ENCODE data around the gene VOPP1. TPM values are rescaled to one million over a fixed set of nuclear protein-coding genes. Genes with fewer than 3 reads are reported as not detected.

VOPP1 gene
- total RNA-seq, 1 experiment from 2014 or later: 21.6 TPM

DNA sequence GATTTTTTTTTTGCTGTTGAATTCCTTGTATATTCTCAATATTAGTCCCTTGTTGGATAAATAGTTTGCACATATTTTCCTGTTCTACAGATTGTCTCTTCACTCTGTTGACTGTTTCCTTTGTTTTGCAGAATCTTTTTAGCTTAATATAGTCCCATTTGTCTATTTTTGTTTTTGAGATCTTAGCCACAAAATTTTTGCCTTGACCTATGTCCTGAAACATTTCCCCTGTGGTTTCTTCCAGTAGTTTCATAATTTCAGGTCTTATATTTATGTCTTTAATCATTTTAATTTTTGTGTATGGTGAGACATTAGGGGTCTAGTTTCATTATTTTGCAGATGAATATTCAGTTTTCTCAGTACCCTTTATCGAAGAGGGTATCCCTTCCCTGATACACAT lies 114.5 kb downstream of the VOPP1 start:
- no peaks in the 10 kb centered on the region for H3K27me3 ChIP-seq (ENCODE audit: low read length)
- no peaks in the 10 kb centered on the region for H3K4me1 ChIP-seq (ENCODE audit: low read length)
- no peaks in the 10 kb centered on the region for H3K79me2 ChIP-seq (ENCODE audit: low read length)
- H3K36me3 ChIP-seq (ENCODE audit: insufficient read depth, low read length): no peaks in the 10 kb centered on the region
- H3K4me2 ChIP-seq (ENCODE audit: low read depth, low read length, poor library complexity, severe bottlenecking): no peak overlapping the region
- no peak for DNase-seq
- no peaks in the 10 kb centered on the region for H3K9me2 ChIP-seq (replicated peaks; ENCODE audit: insufficient read depth, low read length)
- H3K4me3 ChIP-seq (ENCODE audit: low read length): no peak overlapping the region
- 0 out of 2 replicates have a peak, but pooled peaks cover 6% of the 10 kb centered on the region for H4K20me1 ChIP-seq (ENCODE audit: insufficient read depth, low read depth, low read length)
- H2AFZ ChIP-seq (ENCODE audit: low read length): no peak overlapping the region
- H3K27ac ChIP-seq (ENCODE audit: low read length): no peak overlapping the region
- no peak overlapping the region for H3K9ac ChIP-seq (ENCODE audit: low read length)
- no peaks in the 10 kb centered on the region for H3K9me3 ChIP-seq (ENCODE audit: low read length)

DNA sequence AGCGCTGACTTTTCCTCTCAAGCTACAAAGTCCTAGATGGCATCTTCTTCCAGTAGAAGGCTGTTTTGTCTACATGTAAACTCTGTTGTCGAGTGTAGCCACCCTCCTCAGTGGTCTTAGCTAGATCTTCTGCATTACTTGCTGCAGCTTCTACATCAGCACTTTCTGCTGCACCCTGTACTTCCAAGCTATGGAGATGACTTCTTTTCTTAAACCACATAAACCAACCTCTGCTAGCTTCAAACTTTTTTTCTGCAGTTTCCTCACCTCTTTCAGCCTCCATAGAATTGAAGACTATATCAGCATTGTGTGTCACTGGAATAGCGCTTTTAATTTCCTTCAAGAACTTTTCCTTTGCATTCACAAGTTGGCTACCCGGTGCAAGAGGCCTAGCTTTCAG lies 119.3 kb downstream of the VOPP1 start:
- Histone ChIP-seq H3K27me3 (ENCODE audit: low read length) (no peaks in the 10 kb centered on the region), H3K4me2 (ENCODE audit: low read depth, low read length, poor library complexity, severe bottlenecking) (no peak overlapping the region), H3K4me1 (ENCODE audit: low read length) (no peaks in the 10 kb centered on the region), H3K9ac (ENCODE audit: low read length) (no peak overlapping the region), H4K20me1 (ENCODE audit: insufficient read depth, low read depth, low read length) (0 out of 2 replicates have a peak, but pooled peaks cover 6% of the 10 kb centered on the region), H3K9me3 (ENCODE audit: low read length) (no peaks in the 10 kb centered on the region), H3K79me2 (ENCODE audit: low read length) (no peaks in the 10 kb centered on the region), H2AFZ (ENCODE audit: low read length) (no peak overlapping the region), H3K27ac (ENCODE audit: low read length) (no peak overlapping the region), H3K4me3 (ENCODE audit: low read length) (no peak overlapping the region), H3K9me2 (replicated peaks; ENCODE audit: insufficient read depth, low read length) (no peaks in the 10 kb centered on the region), H3K36me3 (ENCODE audit: insufficient read depth, low read length) (no peaks in the 10 kb centered on the region)
- no peak for DNase-seq

DNA sequence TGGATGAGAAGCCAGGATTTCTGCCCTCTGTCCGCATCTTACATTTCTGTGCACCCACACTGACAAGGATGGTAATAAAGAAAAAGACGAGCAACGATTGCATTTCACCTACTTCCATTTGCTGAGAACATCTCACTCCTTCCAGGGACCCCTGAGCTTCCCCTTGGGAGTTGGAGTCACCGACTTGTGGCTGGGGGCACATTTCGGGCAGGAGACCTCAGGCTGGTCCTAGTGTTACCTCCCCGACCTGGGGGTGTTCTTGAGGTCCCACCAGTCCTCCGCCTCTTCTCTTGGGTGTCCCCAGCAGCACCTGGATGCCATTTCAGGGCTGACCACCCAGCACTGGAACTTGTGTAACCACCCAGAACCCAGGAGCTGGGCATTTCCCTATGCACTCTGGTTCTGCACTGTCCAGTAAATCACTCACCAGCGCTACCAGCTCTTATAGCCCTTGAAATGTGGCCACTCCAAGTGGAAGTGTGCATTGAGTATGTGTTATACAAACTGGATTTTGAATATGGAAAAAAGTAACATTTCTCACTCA lies 122.2 kb downstream of the VOPP1 start:
- no peak overlapping the region for H3K9ac ChIP-seq (ENCODE audit: low read length)
- no peak overlapping the region for H3K4me2 ChIP-seq (ENCODE audit: low read depth, low read length, poor library complexity, severe bottlenecking)
- no peaks in the 10 kb centered on the region for H3K27me3 ChIP-seq (ENCODE audit: low read length)
- no peaks in the 10 kb centered on the region for H3K4me1 ChIP-seq (ENCODE audit: low read length)
- no peak overlapping the region for H2AFZ ChIP-seq (ENCODE audit: low read length)
- H3K27ac ChIP-seq (ENCODE audit: low read length): no peak overlapping the region
- DNase-seq: no peak
- no peaks in the 10 kb centered on the region for H3K79me2 ChIP-seq (ENCODE audit: low read length)
- no peaks in the 10 kb centered on the region for H3K9me3 ChIP-seq (ENCODE audit: low read length)
- no peaks in the 10 kb centered on the region for H3K9me2 ChIP-seq (replicated peaks; ENCODE audit: insufficient read depth, low read length)
- H4K20me1 ChIP-seq (ENCODE audit: insufficient read depth, low read depth, low read length): 0 out of 2 replicates have a peak, but pooled peaks cover 6% of the 10 kb centered on the region
- H3K4me3 ChIP-seq (ENCODE audit: low read length): no peak overlapping the region
- no peaks in the 10 kb centered on the region for H3K36me3 ChIP-seq (ENCODE audit: insufficient read depth, low read length)

GRCh38 chr7:55449205-55449991 lies 122.9 kb downstream of the VOPP1 start:
- Histone ChIP-seq H3K9me2 (replicated peaks; ENCODE audit: insufficient read depth, low read length) (no peaks in the 10 kb centered on the region), H3K4me3 (ENCODE audit: low read length) (no peak overlapping the region), H3K27me3 (ENCODE audit: low read length) (no peaks in the 10 kb centered on the region), H2AFZ (ENCODE audit: low read length) (no peak overlapping the region), H3K27ac (ENCODE audit: low read length) (no peak overlapping the region), H3K36me3 (ENCODE audit: insufficient read depth, low read length) (no peaks in the 10 kb centered on the region), H3K4me2 (ENCODE audit: low read depth, low read length, poor library complexity, severe bottlenecking) (no peak overlapping the region), H4K20me1 (ENCODE audit: insufficient read depth, low read depth, low read length) (0 out of 2 replicates have a peak, but pooled peaks cover 6% of the 10 kb centered on the region), H3K9me3 (ENCODE audit: low read length) (no peaks in the 10 kb centered on the region), H3K4me1 (ENCODE audit: low read length) (no peaks in the 10 kb centered on the region), H3K9ac (ENCODE audit: low read length) (no peak overlapping the region), H3K79me2 (ENCODE audit: low read length) (no peaks in the 10 kb centered on the region)
- DNase-seq: no peak

DNA sequence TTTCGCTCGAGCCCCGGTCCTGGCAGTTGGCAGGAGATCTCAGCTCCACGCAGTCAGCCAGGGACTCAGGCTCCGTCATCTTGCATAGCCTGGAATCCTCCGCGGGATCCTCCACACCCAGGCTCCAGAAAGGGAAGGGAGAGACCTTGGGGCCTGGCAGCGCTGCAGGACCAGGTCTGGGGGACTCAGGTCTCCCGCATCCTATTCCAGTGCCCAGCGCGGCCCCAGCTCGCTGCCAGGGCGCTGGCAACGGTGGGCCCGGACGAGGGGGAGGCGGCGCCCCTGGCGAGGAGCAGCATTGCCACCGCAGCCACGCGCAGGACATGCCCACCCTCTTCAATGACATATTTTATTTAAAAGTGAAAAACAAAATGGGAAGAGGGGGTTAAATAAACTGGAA lies 123.8 kb downstream of the VOPP1 start:
- Histone ChIP-seq H3K36me3 (ENCODE audit: insufficient read depth, low read length) (no peaks in the 10 kb centered on the region), H3K4me3 (ENCODE audit: low read length) (no peak overlapping the region), H3K4me1 (ENCODE audit: low read length) (no peaks in the 10 kb centered on the region), H3K9me3 (ENCODE audit: low read length) (no peaks in the 10 kb centered on the region), H3K79me2 (ENCODE audit: low read length) (no peaks in the 10 kb centered on the region), H2AFZ (ENCODE audit: low read length) (no peak overlapping the region), H3K27ac (ENCODE audit: low read length) (no peak overlapping the region), H4K20me1 (ENCODE audit: insufficient read depth, low read depth, low read length) (0 out of 2 replicates have a peak, but pooled peaks cover 6% of the 10 kb centered on the region), H3K9ac (ENCODE audit: low read length) (no peak overlapping the region), H3K4me2 (ENCODE audit: low read depth, low read length, poor library complexity, severe bottlenecking) (no peak overlapping the region), H3K9me2 (replicated peaks; ENCODE audit: insufficient read depth, low read length) (no peaks in the 10 kb centered on the region), H3K27me3 (ENCODE audit: low read length) (no peaks in the 10 kb centered on the region)
- DNase-seq: no peak

DNA sequence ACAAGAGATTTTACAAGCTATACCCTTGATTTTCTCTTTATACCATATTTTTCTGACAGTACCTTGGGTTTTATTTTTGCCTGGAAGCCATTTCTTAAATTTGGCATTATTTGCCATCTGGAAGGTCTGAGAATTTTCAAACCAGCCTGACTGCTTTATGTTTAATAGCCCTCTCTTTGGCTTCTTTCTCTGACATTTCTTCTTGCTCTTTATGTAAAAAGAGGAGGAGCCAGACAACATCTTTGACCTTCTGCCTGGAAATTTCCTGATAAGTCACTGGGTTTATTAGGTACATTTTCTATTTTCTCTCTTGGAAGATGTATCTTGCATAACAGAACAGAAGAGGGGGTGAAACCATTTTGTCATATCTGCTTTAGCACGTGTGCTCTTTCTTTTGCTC lies 127.5 kb downstream of the VOPP1 start:
- H3K27ac ChIP-seq (ENCODE audit: low read length): no peak overlapping the region
- no peaks in the 10 kb centered on the region for H3K27me3 ChIP-seq (ENCODE audit: low read length)
- H3K4me1 ChIP-seq (ENCODE audit: low read length): no peaks in the 10 kb centered on the region
- no peaks in the 10 kb centered on the region for H4K20me1 ChIP-seq (ENCODE audit: insufficient read depth, low read depth, low read length)
- no peak overlapping the region for H3K9ac ChIP-seq (ENCODE audit: low read length)
- H3K9me2 ChIP-seq (replicated peaks; ENCODE audit: insufficient read depth, low read length): no peaks in the 10 kb centered on the region
- H3K36me3 ChIP-seq (ENCODE audit: insufficient read depth, low read length): no peaks in the 10 kb centered on the region
- no peaks in the 10 kb centered on the region for H3K9me3 ChIP-seq (ENCODE audit: low read length)
- no peak overlapping the region for H2AFZ ChIP-seq (ENCODE audit: low read length)
- no peaks in the 10 kb centered on the region for H3K79me2 ChIP-seq (ENCODE audit: low read length)
- no peak overlapping the region for H3K4me2 ChIP-seq (ENCODE audit: low read depth, low read length, poor library complexity, severe bottlenecking)
- no peak for DNase-seq
- H3K4me3 ChIP-seq (ENCODE audit: low read length): no peak overlapping the region

DNA sequence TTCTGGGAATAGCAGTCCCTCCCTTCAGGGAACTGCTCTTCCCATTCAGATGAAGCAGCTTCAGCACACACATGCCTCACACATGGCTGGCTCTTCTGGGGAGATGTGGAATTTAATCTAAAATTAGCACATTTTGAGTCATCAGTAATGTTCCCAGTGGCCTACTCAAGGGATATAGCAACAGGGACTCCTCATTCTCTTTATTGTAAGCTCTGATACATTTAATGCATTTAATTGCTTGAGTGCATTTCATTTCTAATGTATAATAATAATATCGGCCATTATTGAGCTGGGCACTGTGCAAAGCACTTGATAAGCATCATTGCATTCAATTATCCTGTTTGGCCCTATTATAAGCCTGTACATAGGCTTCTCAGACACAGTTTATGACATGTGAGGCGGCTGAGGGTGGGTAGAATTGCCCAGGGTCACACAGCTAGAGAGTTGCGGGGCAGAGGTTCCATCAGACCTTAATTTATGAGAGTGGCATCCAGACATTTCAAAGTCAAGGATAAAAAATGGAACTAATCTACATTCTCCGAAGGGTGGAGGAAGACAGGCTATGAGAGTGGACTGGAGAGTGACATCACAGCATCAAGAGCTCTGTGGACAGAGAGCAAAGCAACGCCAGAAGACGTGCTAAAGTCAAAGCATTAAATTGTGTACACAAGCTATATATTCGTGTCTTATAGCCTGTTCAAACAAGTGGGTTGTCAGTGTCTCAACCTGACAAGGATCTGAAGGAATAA lies 130.4 kb downstream of the VOPP1 start:
- Histone ChIP-seq H2AFZ (ENCODE audit: low read length) (no peak overlapping the region), H3K36me3 (ENCODE audit: insufficient read depth, low read length) (no peaks in the 10 kb centered on the region), H3K4me1 (ENCODE audit: low read length) (no peaks in the 10 kb centered on the region), H4K20me1 (ENCODE audit: insufficient read depth, low read depth, low read length) (no peaks in the 10 kb centered on the region), H3K9me3 (ENCODE audit: low read length) (no peaks in the 10 kb centered on the region), H3K4me3 (ENCODE audit: low read length) (no peak overlapping the region), H3K9me2 (replicated peaks; ENCODE audit: insufficient read depth, low read length) (no peaks in the 10 kb centered on the region), H3K4me2 (ENCODE audit: low read depth, low read length, poor library complexity, severe bottlenecking) (no peak overlapping the region), H3K27me3 (ENCODE audit: low read length) (no peaks in the 10 kb centered on the region), H3K27ac (ENCODE audit: low read length) (no peak overlapping the region), H3K79me2 (ENCODE audit: low read length) (no peaks in the 10 kb centered on the region), H3K9ac (ENCODE audit: low read length) (no peak overlapping the region)
- DNase-seq: no peak

GRCh38 chr7:55441002-55441401 lies 131.3 kb downstream of the VOPP1 start:
- Histone ChIP-seq H3K4me3 (ENCODE audit: low read length) (no peak overlapping the region), H4K20me1 (ENCODE audit: insufficient read depth, low read depth, low read length) (no peaks in the 10 kb centered on the region), H3K27ac (ENCODE audit: low read length) (no peak overlapping the region), H3K9ac (ENCODE audit: low read length) (no peak overlapping the region), H3K4me2 (ENCODE audit: low read depth, low read length, poor library complexity, severe bottlenecking) (no peak overlapping the region), H3K27me3 (ENCODE audit: low read length) (no peaks in the 10 kb centered on the region), H3K36me3 (ENCODE audit: insufficient read depth, low read length) (no peaks in the 10 kb centered on the region), H3K4me1 (ENCODE audit: low read length) (no peaks in the 10 kb centered on the region), H3K9me3 (ENCODE audit: low read length) (no peaks in the 10 kb centered on the region), H2AFZ (ENCODE audit: low read length) (no peak overlapping the region), H3K79me2 (ENCODE audit: low read length) (no peaks in the 10 kb centered on the region), H3K9me2 (replicated peaks; ENCODE audit: insufficient read depth, low read length) (no peaks in the 10 kb centered on the region)
- no peak for DNase-seq
